Erythroblast (primary cell): Measurements from ENCODE around the gene CD8A.

Experiments
- GATA1 ChIP-seq: IDR thresholded peaks from 2 replicates; pipeline ENCODE4 v1.6.1; 2011; ENCODE audit warnings: low read depth, mild to moderate bottlenecking, control low read depth, low read length, moderate library complexity
- POLR2A ChIP-seq: IDR thresholded peaks from 2 replicates; pipeline ENCODE4 v1.6.1; 2011; ENCODE audit warnings: mild to moderate bottlenecking, low read length

- TF ChIP-seq POLR2A: no peak
- TF ChIP-seq GATA1: no peak
Observed at GRCh38 chr2:86790676-86791572, at the start of gene CD8A.
